ENCODE data around the gene PGBD5. TPM values are rescaled to one million over a fixed set of nuclear protein-coding genes. Genes with fewer than 3 reads are reported as not detected.
"Not testable (repeated sequence)": the region's sequence is repeated elsewhere in the genome, so short reads cannot be mapped to it uniquely, and the experiment has no call there.

Gene PGBD5
- total RNA-seq, 1 experiment from 2014 or later = 0.76 TPM

DNA sequence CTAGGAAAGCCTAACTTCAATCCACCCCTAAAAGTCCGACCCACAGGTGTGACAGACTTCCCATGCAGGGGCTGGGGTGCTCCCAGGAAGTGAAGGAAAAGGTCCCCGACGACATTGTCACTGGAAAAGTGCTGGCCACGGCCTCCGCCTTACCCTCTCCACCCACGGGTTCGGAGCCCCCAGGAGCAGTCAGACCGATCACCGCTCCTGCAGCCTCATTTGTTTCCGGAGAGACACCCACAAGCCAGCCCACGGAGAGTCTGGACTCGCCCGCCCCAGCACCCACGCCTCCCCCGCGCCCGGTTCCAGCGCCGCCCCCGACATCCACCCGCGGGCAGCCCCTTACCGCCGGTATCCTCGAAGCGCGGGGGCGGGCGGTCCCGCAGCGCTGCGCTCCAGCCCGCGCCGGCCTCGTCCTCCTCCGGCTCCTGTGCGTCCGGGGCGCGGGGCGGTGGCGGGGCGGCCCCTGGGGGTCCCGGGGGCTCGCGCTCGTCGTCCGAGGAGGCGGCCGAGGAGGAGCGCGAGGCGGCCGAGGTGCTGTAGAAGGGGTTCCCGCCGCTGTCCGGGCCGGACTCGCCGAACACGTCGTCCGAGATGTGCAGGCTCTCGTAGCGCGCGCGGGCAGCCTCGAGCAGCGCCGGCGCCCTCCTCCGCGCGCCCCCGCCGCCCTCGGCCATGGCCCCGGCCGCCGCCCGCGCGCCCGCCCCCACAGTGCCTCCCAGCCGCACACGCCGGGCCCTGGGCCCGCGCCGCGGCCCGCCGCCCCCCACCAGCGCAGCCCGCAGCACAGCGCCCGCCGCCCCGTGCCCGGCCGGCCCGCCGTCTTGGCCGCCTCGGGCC, 660 bp downstream of the PGBD5 start:
- DNase-seq (ENCODE audit: low read depth) = peak; percentile 13

DNA sequence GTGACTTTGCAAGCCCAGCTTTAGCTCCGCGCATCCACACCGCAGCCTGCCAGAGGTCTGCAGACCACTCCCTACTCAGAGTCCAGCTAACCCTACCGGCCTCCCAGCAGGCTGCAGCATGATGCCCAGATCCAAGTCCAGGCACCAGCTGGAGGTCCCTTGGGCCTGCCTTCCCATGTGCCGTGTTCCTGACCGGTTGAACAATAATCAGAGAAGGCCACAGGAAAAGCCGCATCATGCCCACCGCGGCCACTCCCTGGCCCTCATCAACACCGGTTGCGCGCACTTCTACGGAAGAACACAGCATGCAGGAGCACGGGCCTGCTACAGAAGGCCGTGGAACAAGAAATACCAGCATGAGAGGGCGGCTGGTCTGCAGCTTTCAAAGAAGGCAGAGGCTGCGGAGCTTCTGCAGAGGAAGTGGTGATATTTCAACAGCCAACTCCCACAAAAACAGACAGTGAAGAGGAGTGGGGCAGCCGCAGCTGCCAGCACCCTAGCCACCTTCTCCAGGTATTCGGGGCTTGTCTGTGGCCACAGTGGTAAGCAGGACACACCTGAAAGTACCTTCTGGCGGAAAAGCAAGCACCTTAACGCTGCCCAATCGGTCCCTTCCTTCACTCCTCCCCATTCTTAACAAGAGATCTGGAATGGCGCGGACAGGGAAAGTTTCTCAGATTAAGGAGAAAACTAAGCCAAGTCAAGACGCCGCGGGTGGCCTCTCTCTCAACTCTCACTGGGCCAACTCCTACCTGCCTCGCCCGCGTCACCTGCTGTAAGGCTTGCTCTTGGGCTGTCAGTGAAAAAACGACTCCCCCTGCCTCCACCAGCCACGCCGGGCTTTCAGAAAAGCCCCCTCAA, 1.5 kb downstream of the PGBD5 start:
- no peak for DNase-seq (ENCODE audit: low read depth)

DNA sequence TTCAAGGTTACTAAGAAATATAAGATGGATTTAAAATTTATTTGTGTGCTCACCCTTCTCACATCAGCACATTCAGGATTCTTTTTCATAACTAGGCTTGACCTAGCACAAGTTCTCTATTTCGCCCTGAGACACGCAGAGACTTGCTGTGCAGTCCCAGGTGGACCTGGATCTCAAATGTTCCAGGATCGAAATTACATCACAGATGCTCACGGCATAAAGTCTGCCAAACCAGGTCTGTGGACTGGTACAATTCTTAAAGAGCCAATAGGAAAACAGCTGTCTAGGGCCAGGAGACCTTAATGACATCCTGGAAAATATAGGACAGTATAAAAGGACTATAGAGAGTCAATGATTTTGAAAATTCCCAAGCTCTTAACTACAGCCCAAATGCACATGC, 2.2 kb downstream of the PGBD5 start:
- no peak for DNase-seq (ENCODE audit: low read depth)

DNA sequence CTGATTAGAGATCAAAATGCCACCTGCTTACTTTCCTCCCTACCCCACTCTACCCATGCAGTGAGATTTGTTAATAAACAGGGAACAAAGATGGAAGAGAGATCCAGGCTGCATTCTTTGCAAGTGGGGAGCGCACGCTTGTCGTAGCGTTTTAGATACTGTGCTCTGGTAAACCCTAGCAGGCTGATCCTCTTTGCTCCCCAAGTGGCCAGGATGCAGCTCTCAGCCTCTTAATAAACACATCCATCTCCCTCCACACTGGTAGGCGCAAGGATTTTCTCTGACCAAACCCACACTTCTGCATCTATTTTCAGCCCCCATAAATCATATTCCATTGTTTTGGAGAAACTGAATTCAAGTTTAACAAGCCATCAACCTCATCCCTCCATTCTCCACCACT, 2.9 kb downstream of the PGBD5 start:
- DNase-seq (ENCODE audit: low read depth) = no peak

DNA sequence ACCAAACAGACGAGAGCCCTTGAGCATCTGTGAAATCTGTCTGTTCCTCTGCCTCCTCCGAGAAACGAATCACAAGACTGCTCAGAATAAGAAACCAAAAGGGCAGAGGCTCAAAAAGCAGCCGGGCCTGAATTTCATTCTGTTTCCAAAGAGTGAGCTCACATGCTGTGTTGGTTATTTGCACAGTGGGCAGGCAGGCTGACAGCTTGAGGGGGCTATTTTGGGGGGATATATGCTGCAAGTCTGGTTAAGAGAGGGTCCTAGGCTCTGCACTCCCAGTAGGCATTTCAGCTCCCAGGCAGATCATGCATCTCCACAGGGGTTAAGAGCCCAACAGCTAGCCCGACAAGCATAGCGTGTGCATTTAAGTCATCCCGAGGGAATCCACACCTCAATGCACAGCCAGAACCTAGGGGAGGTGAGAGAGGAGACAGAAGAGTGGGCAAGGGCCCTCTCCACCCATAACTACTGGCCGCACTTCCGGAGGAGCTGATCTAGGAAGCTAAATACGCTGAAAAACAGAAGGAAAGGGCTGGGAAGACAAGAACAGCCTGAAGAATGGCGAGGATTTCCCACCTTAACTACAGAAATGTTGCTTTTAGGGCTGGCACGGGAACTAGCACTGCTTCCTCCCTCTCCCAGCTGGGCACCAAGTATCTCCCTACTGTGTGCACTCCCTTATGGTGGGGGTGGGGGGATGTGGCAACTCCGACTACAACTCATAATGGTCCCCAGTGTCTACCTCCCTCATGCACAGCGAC, 3.7 kb downstream of the PGBD5 start:
- DNase-seq (ENCODE audit: low read depth) = no peak

DNA sequence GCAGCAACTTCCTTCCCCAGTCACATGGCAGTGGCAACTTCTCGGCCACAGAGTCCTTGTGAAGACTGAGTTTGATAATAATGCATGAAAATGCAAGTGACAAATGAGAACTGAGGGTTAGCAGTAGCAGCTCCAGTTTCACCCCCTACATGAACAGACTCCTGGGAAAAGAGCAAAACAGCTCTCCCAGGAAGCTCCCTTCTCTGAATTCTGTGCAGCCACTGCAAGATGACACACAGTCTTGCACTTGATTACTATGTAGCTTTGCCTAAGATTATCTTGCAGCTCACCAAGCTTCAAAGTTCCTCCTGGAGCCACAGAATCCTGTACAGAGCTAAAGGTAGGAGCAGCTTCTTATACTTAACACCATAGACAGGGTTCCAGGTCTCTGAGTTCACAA, 4.7 kb downstream of the PGBD5 start:
- DNase-seq (ENCODE audit: low read depth) = no peak

DNA sequence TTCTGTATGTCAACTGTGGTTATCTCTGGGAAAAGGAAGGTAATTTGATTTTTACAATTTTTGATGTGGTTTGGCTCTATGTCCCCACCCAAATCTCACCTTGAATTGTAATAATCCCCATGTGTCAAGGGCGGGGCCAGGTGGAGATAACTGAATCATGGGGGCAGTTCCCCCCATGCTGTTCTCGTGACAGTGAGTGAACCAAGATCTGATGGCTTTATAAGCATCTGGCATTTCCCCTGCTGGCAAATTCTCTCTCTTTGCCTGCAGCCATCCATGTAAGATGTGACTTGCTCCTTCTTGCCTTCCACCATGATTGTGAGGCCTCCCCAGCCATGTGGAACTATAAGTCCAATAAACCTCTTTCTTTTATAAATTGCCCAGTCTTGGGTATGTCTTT, 5.8 kb downstream of the PGBD5 start:
- DNase-seq (ENCODE audit: low read depth) = not testable (repeated sequence)

DNA sequence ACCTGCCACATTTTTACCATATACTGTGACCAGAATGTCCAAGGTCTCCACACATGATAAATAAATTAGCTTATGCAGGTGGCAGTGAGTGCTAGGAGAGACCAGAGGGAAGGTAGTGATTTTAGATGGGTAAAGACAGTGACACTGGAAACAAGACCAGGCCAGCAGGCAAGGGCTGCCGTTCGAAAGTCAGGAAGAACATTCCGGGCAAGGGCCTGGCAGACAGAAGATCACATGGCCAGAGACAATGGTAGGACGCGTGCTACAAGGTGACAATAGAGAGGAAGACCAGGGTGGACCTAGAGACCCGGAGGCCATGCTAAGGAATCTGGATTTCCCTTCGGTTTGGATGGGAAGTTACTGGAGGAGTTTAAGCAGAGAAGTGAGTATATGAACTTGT, 9.7 kb downstream of the PGBD5 start:
- DNase-seq (ENCODE audit: low read depth) = no peak

DNA sequence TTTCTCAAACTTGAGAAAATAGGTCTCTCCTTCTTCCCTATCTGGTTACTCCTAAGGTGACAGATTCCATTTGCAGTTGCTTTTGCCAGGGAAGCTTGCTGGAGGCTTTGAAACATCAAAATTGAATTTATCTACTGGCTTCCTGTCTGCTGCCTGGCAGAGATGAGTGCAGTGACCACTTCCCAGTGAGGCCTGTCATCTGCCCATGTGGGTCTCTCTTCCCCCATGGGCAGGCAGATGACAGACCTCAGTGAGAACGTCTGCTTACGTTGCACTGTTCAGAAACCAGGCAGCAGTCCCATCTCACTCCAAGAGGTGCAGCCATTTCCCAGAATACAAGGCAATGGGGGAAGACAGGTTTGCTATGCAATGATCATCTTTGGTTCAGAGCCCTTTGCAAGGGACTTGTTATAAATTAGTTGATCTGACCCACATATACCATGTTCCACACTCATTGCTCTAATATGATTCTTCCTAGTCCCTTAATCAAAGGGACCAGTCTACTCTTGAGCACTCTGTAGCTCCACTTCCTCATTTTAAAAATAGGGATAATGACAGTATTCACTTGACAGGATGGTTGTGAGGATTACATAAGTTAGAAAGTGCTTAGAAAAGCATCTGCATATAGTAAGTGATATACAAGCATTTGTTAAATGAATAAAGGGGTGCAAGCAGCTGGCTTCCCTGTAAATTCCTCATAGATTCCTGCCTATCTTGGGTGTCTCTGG, 10.6 kb downstream of the PGBD5 start:
- no peak for DNase-seq (ENCODE audit: low read depth)

DNA sequence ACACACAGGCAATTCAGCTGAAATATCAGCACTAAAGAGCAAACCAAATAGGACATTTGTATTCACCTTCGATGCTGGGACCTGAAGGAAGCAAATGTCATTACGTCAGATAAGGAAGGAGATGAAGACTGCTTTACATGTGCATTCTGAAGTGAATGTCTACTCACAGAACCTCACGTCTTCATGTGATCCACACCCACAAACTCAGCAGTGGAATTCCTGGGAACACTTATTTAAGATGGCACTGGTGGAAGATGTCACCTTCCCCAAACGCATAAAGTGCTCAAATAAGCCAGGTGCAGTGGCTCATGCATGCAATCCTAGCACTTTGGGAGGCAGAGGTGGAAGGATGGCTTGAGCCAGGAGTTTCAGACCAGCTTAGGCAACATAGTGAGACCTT, 11.4 kb downstream of the PGBD5 start:
- no peak for DNase-seq (ENCODE audit: low read depth)

DNA sequence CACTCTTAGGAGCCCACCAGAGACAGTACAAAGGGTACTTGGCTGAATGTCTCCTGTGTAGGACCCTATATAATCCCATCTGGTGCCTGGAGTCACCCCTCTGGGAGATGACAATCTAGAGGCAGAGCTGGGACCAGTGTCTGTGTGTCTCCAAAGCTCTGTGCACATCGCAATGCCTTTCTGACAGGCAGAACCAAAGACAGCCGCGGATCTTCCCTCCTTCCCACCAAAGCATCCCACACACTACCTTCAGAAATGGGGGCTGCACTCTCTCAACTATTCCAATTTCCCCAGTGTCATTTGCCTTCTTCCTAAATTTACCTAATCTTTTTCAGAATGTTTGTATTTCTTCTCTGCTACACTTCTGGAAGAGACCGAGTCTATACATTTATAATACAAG, 12.0 kb downstream of the PGBD5 start:
- no peak for DNase-seq (ENCODE audit: low read depth)

DNA sequence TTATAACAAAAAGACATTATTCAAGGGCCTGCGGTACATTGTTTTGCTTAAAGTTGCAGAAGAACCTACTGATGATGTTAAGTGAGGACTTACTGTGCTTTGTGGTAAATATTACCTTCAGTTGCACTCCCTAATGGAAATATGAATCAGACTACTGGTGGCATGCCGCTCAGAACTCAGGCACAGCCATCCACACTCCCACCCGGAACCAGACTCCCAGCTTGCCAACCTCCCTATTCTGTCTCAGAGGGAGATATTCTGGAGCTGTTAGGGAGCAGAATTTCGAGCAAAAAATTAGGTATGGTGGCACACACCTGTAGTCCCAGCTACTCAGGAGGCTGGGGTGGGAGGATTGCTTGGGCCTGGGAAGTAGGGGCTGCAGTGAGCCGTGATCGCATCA, 13.1 kb downstream of the PGBD5 start:
- no peak for DNase-seq (ENCODE audit: low read depth)

DNA sequence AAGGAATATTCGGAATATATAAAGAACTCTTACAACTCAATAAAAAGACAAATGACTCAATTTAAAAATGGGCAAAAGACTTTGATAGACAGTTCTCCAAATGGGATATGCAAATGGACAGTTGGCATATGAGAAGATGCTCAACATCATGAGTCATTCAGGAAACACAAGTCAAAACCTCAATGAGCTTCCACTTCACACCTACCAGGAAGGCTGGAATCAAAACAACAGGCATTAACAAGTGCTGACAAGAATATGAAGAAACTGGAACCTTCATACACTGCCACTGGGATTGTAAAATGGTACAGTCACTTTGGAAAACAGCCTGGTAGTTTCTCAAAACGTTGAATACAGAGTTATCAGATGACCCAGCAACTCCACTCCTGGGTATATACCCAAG, 17.2 kb downstream of the PGBD5 start:
- DNase-seq (ENCODE audit: low read depth) = no peak

DNA sequence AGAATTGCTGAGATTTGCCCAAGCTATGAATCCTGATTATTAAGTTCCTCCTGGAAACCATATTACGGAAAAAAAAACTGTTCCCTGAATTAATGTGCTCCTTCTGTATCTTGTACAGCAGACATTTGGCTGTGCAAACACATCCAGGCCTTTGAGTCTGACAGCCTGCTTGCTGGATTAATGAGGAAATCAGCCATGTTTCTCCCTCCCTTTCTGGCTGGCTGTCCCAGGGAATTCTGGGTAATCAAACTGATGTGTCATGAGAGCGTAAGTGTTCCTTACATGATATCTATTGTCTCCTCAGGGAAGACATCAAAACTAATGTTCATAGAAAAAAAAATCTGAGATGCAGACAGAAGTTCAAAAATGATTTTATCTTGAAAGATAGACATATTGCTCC, 18.8 kb downstream of the PGBD5 start:
- no peak for DNase-seq (ENCODE audit: low read depth)

DNA sequence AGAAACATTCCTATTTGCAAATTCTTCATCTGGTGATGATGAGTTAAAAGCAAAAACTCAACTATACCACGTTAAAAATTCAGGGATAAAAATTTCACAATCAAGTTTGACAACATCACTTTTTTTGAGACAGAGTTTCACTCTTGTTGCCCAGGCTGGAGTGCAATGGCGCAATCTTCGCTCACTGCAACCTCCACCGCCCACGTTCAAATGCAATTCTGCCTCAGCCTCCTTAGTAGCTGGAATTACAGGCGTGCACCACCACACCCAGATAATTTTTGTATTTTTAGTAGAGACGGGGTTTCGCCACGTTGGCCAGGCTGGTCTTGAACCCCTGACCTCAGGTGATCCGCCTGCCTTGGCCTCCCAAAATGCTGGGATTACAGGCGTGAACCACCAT, 19.4 kb downstream of the PGBD5 start:
- not testable (repeated sequence) for DNase-seq (ENCODE audit: low read depth)

DNA sequence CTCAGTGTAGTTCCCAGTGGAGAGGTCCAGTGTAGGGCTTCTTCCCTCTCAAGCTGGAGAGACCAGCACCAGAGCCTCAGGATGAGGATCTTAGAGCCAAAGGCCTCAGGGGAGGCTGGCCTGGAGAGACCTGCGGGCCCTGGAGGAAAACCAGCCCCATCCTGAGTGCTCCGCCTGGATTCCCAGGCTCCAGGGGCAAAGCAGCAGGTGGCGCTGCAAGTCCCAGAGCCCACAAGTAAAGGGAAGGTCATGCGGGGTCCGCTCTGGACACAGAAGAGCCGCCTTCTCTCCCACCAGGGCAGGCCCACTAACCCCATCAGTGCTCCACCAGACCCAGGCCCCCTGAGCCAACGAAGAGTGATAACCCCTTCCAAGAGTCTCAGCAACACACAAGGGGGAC, 22.7 kb downstream of the PGBD5 start:
- no peak for DNase-seq (ENCODE audit: low read depth)

DNA sequence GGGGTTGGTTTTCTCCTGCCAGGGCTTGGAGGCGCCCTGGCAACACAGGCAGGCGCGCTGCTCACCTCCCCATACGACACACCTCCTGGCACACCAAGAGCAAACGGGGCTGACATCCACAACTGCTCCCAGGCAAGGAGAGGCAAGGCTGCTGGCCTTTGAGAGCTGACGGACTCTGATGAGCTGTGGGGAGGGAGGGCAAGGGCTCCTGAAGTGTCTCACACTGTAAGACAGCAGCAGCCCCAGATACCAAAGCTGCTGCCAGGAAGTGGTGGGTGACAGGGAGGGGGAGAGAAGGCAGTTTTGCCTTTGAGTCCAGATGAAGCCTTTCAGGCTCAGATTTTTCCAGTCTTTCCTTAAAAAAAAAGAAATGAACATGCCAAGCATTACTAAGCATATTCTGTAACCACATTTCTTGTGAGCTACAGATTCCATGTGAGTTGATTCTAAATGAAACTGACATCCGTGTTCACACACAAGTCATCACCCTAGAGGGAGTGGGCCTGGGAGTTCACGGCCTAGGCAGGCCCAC, 24.3 kb downstream of the PGBD5 start:
- DNase-seq (ENCODE audit: low read depth) = peak; percentile 34

DNA sequence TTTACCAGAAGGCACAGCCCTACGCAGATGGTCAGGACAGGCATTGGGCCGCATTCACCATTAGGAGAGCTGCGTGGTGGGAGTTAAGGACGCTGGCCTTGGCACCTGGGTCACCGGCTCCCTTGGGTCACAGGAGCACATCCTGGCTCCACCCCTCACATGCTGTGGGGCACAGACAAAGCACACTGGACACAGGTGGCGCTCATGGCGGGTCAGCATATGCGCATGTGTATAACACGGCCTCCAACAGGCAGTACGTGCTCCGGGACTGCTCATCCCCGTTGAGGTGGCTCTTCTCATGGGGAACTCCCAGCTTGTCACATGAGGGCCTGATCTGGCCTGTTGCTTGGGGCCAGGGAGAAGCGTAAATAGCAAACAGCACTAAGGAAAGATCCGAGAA, 25.0 kb downstream of the PGBD5 start:
- DNase-seq (ENCODE audit: low read depth) = no peak

DNA sequence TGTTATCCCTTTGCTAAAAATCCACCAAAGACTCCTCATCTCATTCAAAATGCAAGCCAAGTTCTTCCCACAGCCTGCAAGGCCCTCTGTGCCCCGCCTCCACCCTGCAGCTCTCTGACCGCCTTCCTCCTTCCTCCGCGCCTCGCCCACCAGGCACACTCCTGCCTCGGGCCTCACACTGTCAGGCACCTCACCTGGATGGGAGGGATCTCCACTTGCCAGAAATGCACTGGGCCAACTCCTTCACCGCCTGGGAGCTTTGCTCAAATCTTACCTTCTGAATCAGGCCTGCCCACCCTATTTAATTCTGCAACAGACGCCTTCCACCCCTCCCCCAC, 26.2 kb downstream of the PGBD5 start:
- DNase-seq (ENCODE audit: low read depth) = no peak

DNA sequence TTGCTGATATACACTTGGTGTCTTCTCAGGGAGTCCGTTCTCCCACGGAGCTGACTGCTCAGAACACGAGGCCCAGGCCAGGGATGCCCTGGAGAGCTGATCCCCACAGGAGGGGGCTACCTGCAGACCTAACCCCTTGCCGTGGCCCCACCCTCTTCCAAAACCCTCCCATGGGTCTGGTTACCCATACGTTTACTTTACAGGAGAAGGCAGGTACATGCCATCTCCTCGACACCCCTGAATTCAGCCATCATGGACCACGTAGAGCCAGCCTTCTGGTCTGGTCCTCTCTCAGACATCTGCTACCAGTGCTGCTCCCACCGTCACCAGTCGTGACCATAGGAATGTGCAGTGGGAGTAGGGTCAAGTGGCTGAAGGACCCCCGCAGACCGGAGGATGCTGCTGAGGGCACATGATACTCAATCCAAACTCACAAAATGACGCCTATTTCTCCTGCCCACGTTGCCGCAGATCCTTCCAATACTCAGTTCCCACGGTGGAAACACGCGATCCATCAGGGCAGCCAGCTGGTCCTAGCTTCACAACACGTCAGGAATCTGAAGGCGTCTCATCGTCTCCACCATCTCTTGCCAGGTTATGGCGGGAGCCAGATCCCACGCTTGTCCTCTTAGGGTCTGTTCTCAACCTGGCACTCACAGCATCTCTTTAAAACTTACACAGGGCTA, 26.7 kb downstream of the PGBD5 start:
- DNase-seq (ENCODE audit: low read depth) = no peak

DNA sequence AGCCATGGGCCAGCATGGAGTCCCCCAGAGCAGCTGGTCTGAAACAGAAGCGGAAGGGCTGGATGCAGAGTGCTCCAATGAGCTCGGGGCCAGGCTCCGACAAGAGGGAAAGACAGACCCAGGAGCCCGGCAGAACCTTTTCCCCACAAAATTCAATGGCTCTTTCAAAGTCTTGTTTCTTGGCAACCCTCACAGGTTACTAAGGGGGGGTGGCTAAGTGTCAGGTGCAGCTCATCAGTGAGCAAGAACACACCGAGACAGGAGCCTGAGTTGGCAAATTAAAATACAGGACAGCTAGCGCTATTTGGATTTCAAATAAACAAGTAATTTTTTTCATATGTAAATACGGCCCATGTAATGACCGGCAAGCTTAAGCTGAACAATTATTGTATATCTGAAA, 27.3 kb downstream of the PGBD5 start:
- no peak for DNase-seq (ENCODE audit: low read depth)
